HG02571 (cell line): ENCODE data around the gene BLNK.

Experiments
- ATAC-seq: cut with Tn5 transposase; IDR thresholded peaks from one replicate; pipeline ENCODE4 v1.9.1; 2021; ENCODE audit warnings: mild to moderate bottlenecking, moderate library complexity; ENCODE audit not compliant: unreplicated experiment

BLNK gene

GRCh38 chr10:96264938-96265337, 6.4 kb downstream of the BLNK start:
- ATAC-seq = no peak

GRCh38 chr10:96263669-96264068, 7.7 kb downstream of the BLNK start:
- ATAC-seq = no peak

GRCh38 chr10:96263176-96263575, 8.2 kb downstream of the BLNK start:
- no peak for ATAC-seq

- no peak for ATAC-seq
These were observed 9.4 kb downstream of the BLNK start for GRCh38 chr10:96261930-96262329.

GRCh38 chr10:96261132-96261531, 10.2 kb downstream of the BLNK start:
- ATAC-seq = no peak

GRCh38 chr10:96260014-96260413, 11.4 kb downstream of the BLNK start:
- no peak for ATAC-seq

- no peak for ATAC-seq
These were observed 12.2 kb downstream of the BLNK start for GRCh38 chr10:96259150-96259549.

- ATAC-seq = no peak
These were observed 13.4 kb downstream of the BLNK start for GRCh38 chr10:96257944-96258343.

GRCh38 chr10:96255549-96256333, 15.6 kb downstream of the BLNK start:
- ATAC-seq = no peak

- no peak for ATAC-seq
These were observed 16.4 kb downstream of the BLNK start for GRCh38 chr10:96254976-96255375.

GRCh38 chr10:96252730-96253129, 18.6 kb downstream of the BLNK start:
- no peak for ATAC-seq

GRCh38 chr10:96250349-96250748, 21.0 kb downstream of the BLNK start:
- ATAC-seq = no peak

- no peak for ATAC-seq
These were observed 22.1 kb downstream of the BLNK start for GRCh38 chr10:96249264-96249663.

GRCh38 chr10:96244354-96244753, 27.0 kb downstream of the BLNK start:
- peak; percentile 93 for ATAC-seq

GRCh38 chr10:96243296-96243695, 28.1 kb downstream of the BLNK start:
- ATAC-seq = no peak

GRCh38 chr10:96242822-96243221, 28.5 kb downstream of the BLNK start:
- no peak for ATAC-seq

GRCh38 chr10:96238646-96239623, 32.4 kb downstream of the BLNK start:
- ATAC-seq = no peak

GRCh38 chr10:96236876-96237275, 34.5 kb downstream of the BLNK start:
- ATAC-seq = no peak

- ATAC-seq = no peak
These were observed 35.3 kb downstream of the BLNK start for GRCh38 chr10:96236090-96236478.

GRCh38 chr10:96235326-96236089, 35.9 kb downstream of the BLNK start:
- ATAC-seq = no peak

- ATAC-seq = no peak
These were observed 37.4 kb downstream of the BLNK start for GRCh38 chr10:96233959-96234358.
